ENCODE measurements around the gene SNAPIN.

DNA sequence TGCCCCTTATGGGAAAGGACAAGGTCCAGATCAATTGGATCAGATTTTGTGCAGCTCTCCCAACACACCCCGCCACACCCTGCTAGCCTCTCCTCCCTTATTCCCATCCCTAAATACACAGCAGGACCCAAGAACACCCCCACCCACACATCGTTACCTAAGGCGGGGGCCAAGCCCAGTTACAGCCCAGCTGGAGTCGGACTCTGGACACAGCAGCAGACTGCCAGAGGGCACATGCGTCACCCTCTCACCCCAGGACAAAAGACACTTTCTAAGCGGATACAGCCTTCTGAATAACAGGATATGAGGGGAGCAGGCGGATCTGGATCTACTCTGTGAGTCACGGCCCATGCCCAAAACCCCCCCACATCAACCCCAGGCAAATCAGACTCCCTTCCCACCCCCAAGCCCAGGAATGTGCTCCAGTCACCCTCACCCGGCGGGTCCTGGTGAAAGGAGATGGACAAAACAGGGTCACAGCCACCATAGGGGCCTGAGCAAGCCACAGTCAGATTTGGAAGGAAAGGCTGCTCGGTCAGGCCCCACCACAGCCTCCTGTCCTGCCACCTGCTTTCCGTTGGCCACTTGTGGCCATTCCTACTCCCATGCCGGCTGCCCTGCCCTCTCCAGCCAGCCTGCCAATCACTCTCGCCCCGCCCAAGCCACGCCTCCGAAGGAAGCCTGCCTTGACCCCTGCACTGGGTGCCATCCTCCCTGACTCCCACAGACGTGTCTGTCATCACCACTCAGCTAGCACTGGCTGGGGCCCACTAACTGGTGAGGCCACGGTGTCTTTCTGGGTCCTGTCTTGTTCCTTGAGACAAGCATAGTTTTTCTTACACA, 49.5 kb upstream of the SNAPIN start:
- TF ChIP-seq, protein P1, sequence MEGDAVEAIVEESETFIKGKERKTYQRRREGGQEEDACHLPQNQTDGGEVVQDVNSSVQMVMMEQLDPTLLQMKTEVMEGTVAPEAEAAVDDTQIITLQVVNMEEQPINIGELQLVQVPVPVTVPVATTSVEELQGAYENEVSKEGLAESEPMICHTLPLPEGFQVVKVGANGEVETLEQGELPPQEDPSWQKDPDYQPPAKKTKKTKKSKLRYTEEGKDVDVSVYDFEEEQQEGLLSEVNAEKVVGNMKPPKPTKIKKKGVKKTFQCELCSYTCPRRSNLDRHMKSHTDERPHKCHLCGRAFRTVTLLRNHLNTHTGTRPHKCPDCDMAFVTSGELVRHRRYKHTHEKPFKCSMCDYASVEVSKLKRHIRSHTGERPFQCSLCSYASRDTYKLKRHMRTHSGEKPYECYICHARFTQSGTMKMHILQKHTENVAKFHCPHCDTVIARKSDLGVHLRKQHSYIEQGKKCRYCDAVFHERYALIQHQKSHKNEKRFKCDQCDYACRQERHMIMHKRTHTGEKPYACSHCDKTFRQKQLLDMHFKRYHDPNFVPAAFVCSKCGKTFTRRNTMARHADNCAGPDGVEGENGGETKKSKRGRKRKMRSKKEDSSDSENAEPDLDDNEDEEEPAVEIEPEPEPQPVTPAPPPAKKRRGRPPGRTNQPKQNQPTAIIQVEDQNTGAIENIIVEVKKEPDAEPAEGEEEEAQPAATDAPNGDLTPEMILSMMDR (IDR thresholded peaks at IDR 0.05; ENCODE audit: low read depth, low read length, poor library complexity, severe bottlenecking) = no peak
- no peak for TF ChIP-seq EZH2phosphoT487 (IDR thresholded peaks at IDR 0.05; ENCODE audit: borderline replicate concordance, low read length)

Measured in DOHH2 (cell line).